CD8-positive, alpha-beta memory T cell (primary cell): ENCODE measurements around the gene CEP120. TPM values are rescaled to one million over a fixed set of nuclear protein-coding genes. Genes with fewer than 3 reads are reported as not detected.
"Not testable (repeated sequence)": the region's sequence is repeated elsewhere in the genome, so short reads cannot be mapped to it uniquely, and the experiment has no call there.

Experiments
- CTCF ChIA-PET: fragments of 350-600 bp; sonication (Branson Sonifier 250); formaldehyde crosslinking; loops from one replicate; lab custom pipeline; 2021; ENCODE audit warnings: antibody characterized with exemption; lab: Charles Lee
- POLR2A ChIA-PET: fragments of 350-600 bp; sonication (Branson Sonifier 250); formaldehyde crosslinking; loops from one replicate; lab custom pipeline; 2021; ENCODE audit warnings: antibody characterized with exemption; lab: Charles Lee
- DNase-seq, 5 donors: peaks; one replicate each; pipeline versions ENCODE4 v3.0.0 to v3.0.0-alpha.2; 2020 to 2022; ENCODE audit warnings: mixed read lengths in 1 of 5
- H3K27ac ChIP-seq: one replicate; pipeline ENCODE4 v1.7.0; 2013; ENCODE audit warnings: low read depth, mild to moderate bottlenecking, low read length, moderate library complexity
- H3K27me3 ChIP-seq: 2 replicates; pipeline ENCODE4 v1.7.0; 2013; ENCODE audit warnings: low read length, mild to moderate bottlenecking; ENCODE audit not compliant: insufficient read depth, poor library complexity, severe bottlenecking
- H3K36me3 ChIP-seq: 2 replicates; pipeline ENCODE4 v1.7.0; 2013; ENCODE audit warnings: mild to moderate bottlenecking, low read length, moderate library complexity; ENCODE audit not compliant: insufficient read depth
- H3K4me1 ChIP-seq: 2 replicates; pipeline ENCODE4 v1.7.0; 2013; ENCODE audit warnings: mild to moderate bottlenecking, low read length, moderate library complexity; ENCODE audit not compliant: insufficient read depth
- H3K4me3 ChIP-seq: 2 replicates; pipeline ENCODE4 v1.7.0; 2013; ENCODE audit warnings: mild to moderate bottlenecking, low read length
- H3K9me3 ChIP-seq: 2 replicates; pipeline ENCODE4 v1.7.0; 2013; ENCODE audit warnings: mild to moderate bottlenecking, low read length
- H3K27ac Mint-ChIP-seq, 8 donors: one replicate each; pipeline ENCODE4 v1.8.0; 2020 to 2021; ENCODE audit warnings: mixed read lengths in 8 of 8, mild to moderate bottlenecking in 6 of 8, inconsistent platforms in 3 of 8, moderate library complexity in 3 of 8
- H3K27me3 Mint-ChIP-seq, 2 donors: one replicate each; pipeline ENCODE4 v1.8.0; 2020 to 2021; ENCODE audit warnings: mixed read lengths in 2 of 2, mild to moderate bottlenecking in 1 of 2, moderate library complexity in 1 of 2
- H3K36me3 Mint-ChIP-seq, 3 donors: one replicate each; pipeline ENCODE4 v1.8.0; 2020 to 2021; ENCODE audit warnings: mixed read lengths in 3 of 3, inconsistent platforms in 1 of 3, mild to moderate bottlenecking in 1 of 3
- H3K4me1 Mint-ChIP-seq, 3 donors: one replicate each; pipeline ENCODE4 v1.8.0; 2020 to 2021; ENCODE audit warnings: mixed read lengths in 3 of 3, inconsistent platforms in 1 of 3, mild to moderate bottlenecking in 1 of 3
- H3K4me3 Mint-ChIP-seq, 7 donors: one replicate each; pipeline ENCODE4 v1.8.0; 2020 to 2021; ENCODE audit warnings: mixed read lengths in 7 of 7, mild to moderate bottlenecking in 6 of 7, moderate library complexity in 4 of 7, inconsistent platforms in 2 of 7
- H3K9me3 Mint-ChIP-seq, 5 donors: one replicate each; pipeline ENCODE4 v1.8.0; 2020 to 2022; ENCODE audit warnings: mixed read lengths in 5 of 5, mild to moderate bottlenecking in 3 of 5, moderate library complexity in 2 of 5, inconsistent platforms in 1 of 5
- polyA plus RNA-seq: library from polyadenylated mRNA; unstranded; fragments of 300-500 nt; fragmentation: Illumina TruSeq; gene quantifications from one replicate; pipeline ENCODE4 v1.2.3, GENCODE V29; 2021
- total RNA-seq, 2 experiments: library from RNA; stranded (reverse); gene quantifications; one replicate each; pipeline ENCODE4 v1.2.3, GENCODE V29; 2021

The CEP120 gene
- total and polyA plus RNA-seq, 3 experiments from 2014 or later = 23.5 to 31.8 (median 25.6) TPM

- H3K36me3 Mint-ChIP-seq, H3K27ac Mint-ChIP-seq, H3K27ac ChIP-seq, H3K4me3 Mint-ChIP-seq, H3K27me3 Mint-ChIP-seq, DNase-seq, H3K9me3 Mint-ChIP-seq, CTCF ChIA-PET, H3K4me3 ChIP-seq, H3K27me3 ChIP-seq, H3K4me1 ChIP-seq, H3K36me3 ChIP-seq, H3K9me3 ChIP-seq, POLR2A ChIA-PET: not testable (repeated sequence)
- H3K4me1 Mint-ChIP-seq = peaks cover 0 to 19% (median 8%) of the 10 kb centered on the region in 3 donors
Measured at GRCh38 chr5:123308377-123308776, 114.8 kb downstream of the CEP120 start.

DNA sequence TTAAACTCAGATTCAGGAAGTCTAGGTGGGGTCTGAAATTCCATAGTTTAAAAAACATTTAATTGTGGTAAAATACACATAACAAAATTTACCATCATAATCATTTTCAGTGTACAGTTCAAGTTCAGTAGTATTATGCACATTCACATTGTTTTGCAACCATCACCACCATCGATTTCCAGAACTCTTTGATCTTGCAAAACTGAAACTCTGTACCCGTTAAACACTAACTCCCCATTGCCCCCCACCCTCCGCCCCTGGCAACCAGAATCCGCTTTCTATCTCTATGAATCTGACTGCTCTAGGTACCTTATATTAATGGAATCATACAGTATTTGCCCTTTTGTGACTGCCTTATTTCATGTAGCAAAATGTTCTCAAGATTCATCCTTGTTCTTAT lies 117.5 kb downstream of the CEP120 start:
- Mint-ChIP-seq H3K27ac (no peak overlapping the region), H3K4me1 (peaks cover 0 to 19% (median 8%) of the 10 kb centered on the region in 3 donors), H3K36me3 (no peaks in the 10 kb centered on the region), H3K9me3 (peaks cover 0 to 4% (median 0%) of the 10 kb centered on the region in 5 donors), H3K27me3 (peaks cover 0 to 4% of the 10 kb centered on the region in 2 donors), H3K4me3 (no peak overlapping the region)
- ChIA-PET POLR2A (no interaction called here), CTCF (no interaction called here)
- no peak overlapping the region for H3K4me3 ChIP-seq
- H3K4me1 ChIP-seq = no peaks in the 10 kb centered on the region
- DNase-seq = no peak
- no peaks in the 10 kb centered on the region for H3K9me3 ChIP-seq
- no peak overlapping the region for H3K27ac ChIP-seq
- H3K36me3 ChIP-seq = no peaks in the 10 kb centered on the region
- no peaks in the 10 kb centered on the region for H3K27me3 ChIP-seq

DNA sequence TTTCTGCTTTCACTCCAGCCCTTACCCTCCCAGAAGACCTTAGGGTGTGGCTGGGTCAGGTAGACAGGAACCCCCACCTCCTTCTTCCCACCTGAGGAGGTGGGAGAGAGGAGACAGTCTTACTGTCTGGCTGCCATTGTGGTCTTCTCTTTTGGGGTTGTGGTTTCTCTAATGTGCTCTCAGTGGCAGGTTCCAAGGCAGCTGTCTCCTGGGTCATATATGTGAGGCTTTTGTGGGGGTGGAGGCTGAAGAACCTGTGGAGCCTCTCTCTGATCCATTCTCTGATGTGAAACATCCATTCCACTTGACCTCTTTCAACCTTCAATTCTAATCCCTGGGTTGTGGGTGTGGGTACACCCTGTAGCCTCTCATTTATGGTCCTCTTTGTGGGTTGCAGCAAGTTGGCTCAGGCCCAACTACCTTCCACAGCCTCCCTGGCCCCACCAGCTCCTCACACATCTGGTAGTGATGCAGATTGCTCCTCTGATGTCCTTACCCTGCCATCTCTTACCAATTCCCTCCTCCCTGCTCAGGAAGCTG lies 118.4 kb downstream of the CEP120 start:
- Mint-ChIP-seq H3K27ac (no peak overlapping the region), H3K27me3 (peaks cover 7 to 8% of the 10 kb centered on the region in 2 donors), H3K36me3 (no peaks in the 10 kb centered on the region), H3K4me1 (peaks cover 0 to 19% (median 8%) of the 10 kb centered on the region in 3 donors), H3K4me3 (no peak overlapping the region), H3K9me3 (peaks cover 0 to 7% (median 5%) of the 10 kb centered on the region in 5 donors)
- CTCF ChIA-PET = no interaction called here
- no peaks in the 10 kb centered on the region for H3K9me3 ChIP-seq
- DNase-seq = no peak
- H3K36me3 ChIP-seq = no peaks in the 10 kb centered on the region
- POLR2A ChIA-PET = no interaction called here
- no peak overlapping the region for H3K27ac ChIP-seq
- no peaks in the 10 kb centered on the region for H3K27me3 ChIP-seq
- H3K4me3 ChIP-seq = no peak overlapping the region
- no peaks in the 10 kb centered on the region for H3K4me1 ChIP-seq

- Mint-ChIP-seq H3K9me3 (peaks cover 4 to 11% (median 9%) of the 10 kb centered on the region in 5 donors), H3K27ac (no peak overlapping the region), H3K4me3 (no peak overlapping the region)
Measured at GRCh38 chr5:123303802-123304201, 119.4 kb downstream of the CEP120 start.

DNA sequence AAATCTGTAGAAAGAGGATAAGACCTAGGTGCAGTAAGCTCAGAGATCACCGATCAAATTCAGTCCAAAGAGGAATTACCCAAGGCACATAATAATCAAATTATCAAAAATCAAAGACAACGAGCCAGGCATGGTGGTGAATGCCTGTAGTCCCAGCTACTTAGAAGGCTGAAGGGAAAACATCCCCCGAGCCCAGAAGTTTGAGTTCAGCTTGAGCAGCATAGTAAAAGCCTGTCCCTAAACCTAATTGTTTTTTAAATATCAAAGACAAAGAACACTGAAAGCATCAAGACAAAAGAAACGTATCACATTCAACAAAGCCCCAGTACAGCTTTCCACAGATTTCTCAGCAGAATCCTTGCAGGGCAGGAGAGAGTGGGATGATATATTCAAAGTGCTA lies 122.9 kb downstream of the CEP120 start:
- Histone ChIP-seq H3K9me3 (no peaks in the 10 kb centered on the region), H3K27ac (no peak overlapping the region), H3K4me1 (no peaks in the 10 kb centered on the region), H3K4me3 (no peak overlapping the region), H3K27me3 (no peaks in the 10 kb centered on the region), H3K36me3 (no peaks in the 10 kb centered on the region)
- Mint-ChIP-seq H3K27ac (no peak overlapping the region), H3K9me3 (peaks cover 5 to 11% (median 7%) of the 10 kb centered on the region in 5 donors), H3K4me3 (no peak overlapping the region), H3K4me1 (peaks cover 1 to 14% (median 7%) of the 10 kb centered on the region in 3 donors), H3K36me3 (no peaks in the 10 kb centered on the region), H3K27me3 (peaks cover 10 to 15% of the 10 kb centered on the region in 2 donors)
- no peak for DNase-seq
- ChIA-PET POLR2A (no interaction called here), CTCF (no interaction called here)

More at GRCh38 chr5:123303802-123304201, 119.4 kb downstream of the CEP120 start:
- Histone ChIP-seq H3K4me3 (no peak overlapping the region), H3K9me3 (no peaks in the 10 kb centered on the region), H3K4me1 (no peaks in the 10 kb centered on the region), H3K27me3 (no peaks in the 10 kb centered on the region), H3K27ac (no peak overlapping the region), H3K36me3 (no peaks in the 10 kb centered on the region)
- Mint-ChIP-seq H3K27me3 (peaks cover 8 to 10% of the 10 kb centered on the region in 2 donors), H3K4me1 (peaks cover 0 to 19% (median 8%) of the 10 kb centered on the region in 3 donors), H3K36me3 (no peaks in the 10 kb centered on the region)
- DNase-seq = no peak
- POLR2A ChIA-PET = no interaction called here
- CTCF ChIA-PET = no interaction called here

DNA sequence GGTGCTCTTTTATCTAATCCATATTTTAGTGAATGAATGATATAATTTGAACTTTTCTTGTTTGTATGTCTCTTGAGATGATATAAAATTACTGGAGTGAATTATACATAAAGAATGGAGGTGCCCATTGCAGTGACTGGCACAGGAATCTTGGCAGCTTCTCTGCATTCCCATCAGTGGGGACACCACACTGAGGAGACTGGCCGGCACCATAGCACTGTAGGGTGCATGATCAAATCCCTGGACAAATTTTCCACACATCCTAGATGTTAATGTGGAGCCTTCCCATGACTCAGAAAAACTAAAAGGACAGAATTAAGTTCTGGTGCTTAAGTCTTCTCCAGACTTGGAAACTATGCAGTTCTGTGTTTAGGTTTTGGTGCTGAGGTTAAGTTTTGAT lies 124.1 kb downstream of the CEP120 start:
- H3K9me3 Mint-ChIP-seq = peaks cover 5 to 11% (median 7%) of the 10 kb centered on the region in 5 donors
- Histone ChIP-seq H3K36me3 (no peaks in the 10 kb centered on the region), H3K4me1 (no peaks in the 10 kb centered on the region), H3K27ac (no peak overlapping the region), H3K4me3 (no peak overlapping the region), H3K9me3 (no peaks in the 10 kb centered on the region), H3K27me3 (no peaks in the 10 kb centered on the region)
- H3K4me1 Mint-ChIP-seq = peaks cover 1 to 4% (median 3%) of the 10 kb centered on the region in 3 donors
- no peak overlapping the region for H3K4me3 Mint-ChIP-seq
- no peaks in the 10 kb centered on the region for H3K36me3 Mint-ChIP-seq
- ChIA-PET POLR2A (no interaction called here), CTCF (no interaction called here)
- H3K27me3 Mint-ChIP-seq = peaks cover 8 to 15% of the 10 kb centered on the region in 2 donors
- no peak for DNase-seq
- no peak overlapping the region for H3K27ac Mint-ChIP-seq

DNA sequence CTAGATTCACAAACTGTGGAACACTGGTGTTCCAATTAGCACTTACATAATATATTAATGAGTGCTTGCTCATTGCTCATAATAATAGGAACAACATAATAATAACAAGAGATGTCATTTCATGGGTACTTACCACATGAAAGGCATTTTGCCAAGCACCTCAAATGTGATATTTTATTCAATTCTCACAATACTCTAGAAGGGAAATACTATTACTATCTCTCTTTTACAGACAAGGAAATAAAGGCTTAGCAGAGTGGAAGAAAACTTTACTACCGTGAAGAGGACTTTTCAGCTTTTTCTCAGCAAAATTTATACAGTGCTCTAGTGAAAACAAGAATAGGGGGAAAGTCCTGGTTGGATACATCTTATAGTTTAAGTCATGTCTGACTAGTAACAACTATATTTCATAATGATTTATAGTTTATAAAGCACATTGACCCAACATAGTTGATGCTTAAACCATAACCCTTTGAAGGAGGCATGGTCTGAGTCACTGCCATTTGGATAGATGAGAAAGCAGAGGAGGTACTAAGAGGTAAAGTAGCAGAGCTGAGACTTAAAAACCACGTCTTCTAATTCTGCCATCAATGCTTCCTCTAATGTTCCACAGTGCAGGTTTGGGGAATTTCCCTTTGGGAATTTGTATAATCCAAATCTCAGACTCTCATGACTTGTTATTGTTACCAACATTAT lies 124.7 kb downstream of the CEP120 start:
- Histone ChIP-seq H3K4me1 (no peaks in the 10 kb centered on the region), H3K9me3 (no peaks in the 10 kb centered on the region), H3K27ac (no peak overlapping the region), H3K27me3 (no peaks in the 10 kb centered on the region), H3K4me3 (no peak overlapping the region), H3K36me3 (no peaks in the 10 kb centered on the region)
- ChIA-PET CTCF (no interaction called here), POLR2A (no interaction called here)
- H3K36me3 Mint-ChIP-seq = no peaks in the 10 kb centered on the region
- no peak overlapping the region for H3K4me3 Mint-ChIP-seq
- H3K9me3 Mint-ChIP-seq = peaks cover 5 to 11% (median 7%) of the 10 kb centered on the region in 5 donors
- no peak for DNase-seq
- no peak overlapping the region for H3K27ac Mint-ChIP-seq
- H3K4me1 Mint-ChIP-seq = peaks cover 1 to 4% (median 3%) of the 10 kb centered on the region in 3 donors
- H3K27me3 Mint-ChIP-seq = peaks cover 8 to 19% of the 10 kb centered on the region in 2 donors

- H3K27ac Mint-ChIP-seq = no peak overlapping the region
- POLR2A ChIA-PET = no interaction called here
- peaks cover 1 to 4% (median 3%) of the 10 kb centered on the region in 3 donors for H3K4me1 Mint-ChIP-seq
- H3K4me3 ChIP-seq = no peak overlapping the region
- DNase-seq = no peak
- no peaks in the 10 kb centered on the region for H3K36me3 ChIP-seq
- H3K27me3 Mint-ChIP-seq = peaks cover 8 to 19% of the 10 kb centered on the region in 2 donors
- no peaks in the 10 kb centered on the region for H3K4me1 ChIP-seq
- CTCF ChIA-PET = no interaction called here
- H3K4me3 Mint-ChIP-seq = no peak overlapping the region
- H3K27ac ChIP-seq = no peak overlapping the region
- H3K9me3 Mint-ChIP-seq = peaks cover 5 to 11% (median 7%) of the 10 kb centered on the region in 5 donors
- no peaks in the 10 kb centered on the region for H3K27me3 ChIP-seq
- H3K9me3 ChIP-seq = no peaks in the 10 kb centered on the region
- no peaks in the 10 kb centered on the region for H3K36me3 Mint-ChIP-seq
Measured at GRCh38 chr5:123297866-123298265, 125.3 kb downstream of the CEP120 start.
